B cell (primary cell): ENCODE measurements around the gene DCAF15.

Source experiments
- CTCF ChIP-seq: fragments of 200-600 bp; IDR thresholded peaks from one replicate; pipeline ENCODE4 v1.8.0; 2022; ENCODE audit warnings: antibody characterized with exemption, mild to moderate bottlenecking
- EZH2 ChIP-seq: IDR thresholded peaks from 2 replicates; pipeline ENCODE4 v1.6.1; 2012; ENCODE audit warnings: borderline replicate concordance, low read depth, mild to moderate bottlenecking, moderate library complexity, low read length; ENCODE audit not compliant: insufficient read depth, poor library complexity, severe bottlenecking

- TF ChIP-seq EZH2 (no peak), CTCF (no peak)
Measured at GRCh38 chr19:13986348-13986904, 34.1 kb downstream of the DCAF15 start.
